GM21423 (cell line): ENCODE data around the gene ZNF865.

Source experiments
- ATAC-seq: cut with Tn5 transposase; IDR thresholded peaks from one replicate; pipeline ENCODE4 v1.9.1; 2021; ENCODE audit warnings: mild to moderate bottlenecking, moderate library complexity; ENCODE audit not compliant: unreplicated experiment

ZNF865 gene

GRCh38 chr19:55656552-55656951 is 51.1 kb downstream of the ZNF865 start:
- no peak for ATAC-seq

DNA sequence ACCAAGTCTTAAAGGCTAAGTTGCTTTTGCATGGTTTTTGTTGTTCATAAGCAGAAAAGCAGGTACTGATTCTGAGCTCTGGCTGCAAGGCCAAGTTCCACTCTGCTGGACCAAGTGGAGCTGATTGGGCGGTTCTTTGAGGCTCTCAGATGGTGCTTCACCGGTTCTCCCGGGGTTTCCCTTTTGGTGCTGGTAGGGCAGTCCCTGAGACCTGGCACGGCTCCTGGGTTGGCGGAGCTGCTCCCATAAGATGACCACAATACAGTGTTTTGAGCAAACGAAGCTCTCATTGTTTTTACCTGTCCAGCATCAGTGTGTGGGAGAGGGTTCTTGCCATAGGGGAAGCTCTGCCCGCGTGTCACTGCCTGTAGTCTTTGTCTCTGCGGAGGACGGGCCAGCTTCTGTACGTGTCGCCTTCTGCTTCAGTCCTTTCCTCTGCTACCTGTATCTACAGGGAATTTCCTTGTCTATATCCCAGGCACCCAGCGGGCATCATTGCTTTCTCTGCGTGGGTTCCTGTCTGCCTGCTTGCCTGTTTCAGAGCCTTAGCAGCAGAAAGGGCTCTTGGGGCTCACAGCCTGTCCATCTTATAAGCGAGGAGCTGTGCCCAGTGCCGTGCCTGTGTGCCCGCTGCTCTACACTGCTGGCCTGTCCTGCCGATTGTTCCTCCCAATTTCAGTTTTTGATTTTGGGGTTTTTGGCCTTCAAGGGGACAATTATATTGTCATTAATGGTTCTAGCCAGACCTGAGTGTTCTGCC is 51.7 kb downstream of the ZNF865 start:
- no peak for ATAC-seq

- no peak for ATAC-seq
These were observed 53.5 kb downstream of the ZNF865 start for GRCh38 chr19:55658846-55659459.

GRCh38 chr19:55659822-55660221 is 54.4 kb downstream of the ZNF865 start:
- ATAC-seq = no peak

GRCh38 chr19:55660404-55660803 is 55.0 kb downstream of the ZNF865 start:
- no peak for ATAC-seq

DNA sequence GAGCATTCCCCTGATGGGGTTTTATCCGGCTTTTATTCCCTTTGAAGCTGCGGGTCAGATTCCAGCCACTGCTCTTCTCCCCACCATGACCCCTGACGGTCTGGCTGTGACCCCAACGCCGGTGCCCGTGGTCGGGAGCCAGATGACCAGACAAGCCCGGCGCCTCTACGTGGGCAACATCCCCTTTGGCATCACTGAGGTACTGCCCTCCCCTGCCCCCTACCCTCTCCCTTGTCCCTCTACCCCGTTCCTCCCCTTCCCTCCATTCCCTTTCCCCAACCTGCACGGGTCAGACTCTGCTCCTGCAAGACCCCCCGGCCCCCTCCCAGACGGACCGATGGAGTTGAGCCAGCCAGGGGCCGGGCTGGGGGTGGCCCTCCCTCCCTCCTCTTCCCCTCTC is 55.5 kb downstream of the ZNF865 start:
- no peak for ATAC-seq

GRCh38 chr19:55661826-55662225 is 56.4 kb downstream of the ZNF865 start:
- ATAC-seq = no peak

- ATAC-seq = no peak
These were observed 58.5 kb downstream of the ZNF865 start for GRCh38 chr19:55663846-55664536.

- ATAC-seq = no peak
These were observed 61.0 kb downstream of the ZNF865 start for GRCh38 chr19:55666343-55667005.
